SK-N-SH (cell line): Measurements from ENCODE around the gene P2RY12. TPM values are rescaled to one million over a fixed set of nuclear protein-coding genes. Genes with fewer than 3 reads are reported as not detected.

Source experiments
- CTCF ChIA-PET: fragments of 300-600, 350-600 bp; formaldehyde crosslinking; extraction: SDS; loops from one replicate; lab custom pipeline; 2021; lab: Yijun Ruan, JAX
- POLR2A ChIA-PET: fragments of 350-600 bp; sonication (Branson Sonifier 250); formaldehyde crosslinking; extraction: SDS; loops from one replicate; lab custom pipeline; 2020; ENCODE audit warnings: antibody characterized with exemption, inconsistent platforms; lab: Yijun Ruan, JAX
- DNase-seq: peaks from one replicate; pipeline ENCODE4 v3.0.0; 2012
- H2AFZ ChIP-seq: fragments of 200-600 bp; sonication (generic); 2 replicates; pipeline ENCODE4 v1.8.1; 2016; ENCODE audit warnings: antibody characterized with exemption, mild to moderate bottlenecking, low read depth
- H3F3A ChIP-seq: fragments of 200-600 bp; sonication (generic); replicated peaks from 2 replicates; pipeline ENCODE3; 2016; ENCODE audit warnings: antibody characterized with exemption, mild to moderate bottlenecking; ENCODE audit not compliant: insufficient read depth
- H3K27ac ChIP-seq, 2 experiments: fragments of 200-500 bp in 1 of 2; fragments of 200-600 bp in 1 of 2; sonication (Bioruptor generic) in 1 of 2; sonication (generic), shearing (Covaris generic) in 1 of 2; 2 replicates each; pipeline versions ENCODE4 v1.5.1 to v1.6.1; 2014 to 2016; ENCODE audit warnings: low read depth in 2 of 2, inconsistent platforms in 1 of 2, low read length in 1 of 2, mild to moderate bottlenecking in 1 of 2, mixed read lengths in 1 of 2
- H3K27me3 ChIP-seq: fragments of 200-600 bp; sonication (generic), shearing (Covaris generic); 2 replicates; pipeline ENCODE4 v1.6.1; 2016; ENCODE audit warnings: mixed run types; ENCODE audit not compliant: insufficient read depth
- H3K36me3 ChIP-seq, 2 experiments: fragments of 200-500 bp in 1 of 2; fragments of 200-600 bp in 1 of 2; sonication (Bioruptor generic) in 1 of 2; sonication (generic) in 1 of 2; replicated peaks in 1 of 2; 2 replicates each; pipeline versions ENCODE3 to v1.5.1; 2014 to 2016; ENCODE audit warnings: low read length in 1 of 2, mild to moderate bottlenecking in 1 of 2; ENCODE audit not compliant: insufficient read depth in 2 of 2, control insufficient read depth in 1 of 2
- H3K4me1 ChIP-seq, 2 experiments: fragments of 200-500 bp in 1 of 2; fragments of 200-600 bp in 1 of 2; sonication (Bioruptor generic) in 1 of 2; sonication (generic), shearing (Covaris generic) in 1 of 2; 2 replicates each; pipeline versions ENCODE4 v1.5.1 to v1.6.1; 2014 to 2016; ENCODE audit warnings: low read depth in 1 of 2, low read length in 1 of 2, mixed run types in 1 of 2; ENCODE audit not compliant: insufficient read depth in 2 of 2, control insufficient read depth in 1 of 2
- H3K4me2 ChIP-seq: fragments of 200-600 bp; sonication (generic), shearing (Covaris generic); 2 replicates; pipeline ENCODE4 v1.6.1; 2017; ENCODE audit warnings: mixed run types
- H3K4me3 ChIP-seq, 2 experiments: fragments of 200-500 bp in 1 of 2; fragments of 200-600 bp in 1 of 2; sonication (Bioruptor generic) in 1 of 2; sonication (generic), shearing (Covaris generic) in 1 of 2; 2 replicates each; pipeline versions ENCODE4 v1.5.1 to v1.8.1; 2014 to 2016; ENCODE audit warnings: low read depth in 2 of 2, inconsistent platforms in 1 of 2, low read length in 1 of 2, mild to moderate bottlenecking in 1 of 2, mixed read lengths in 1 of 2, moderate library complexity in 1 of 2
- H3K79me2 ChIP-seq: fragments of 200-600 bp; sonication (generic); 2 replicates; pipeline ENCODE4 v1.8.1; 2017; ENCODE audit warnings: mild to moderate bottlenecking; ENCODE audit not compliant: insufficient read depth
- H3K9ac ChIP-seq: fragments of 200-600 bp; sonication (generic); 2 replicates; pipeline ENCODE4 v1.6.1; 2017; ENCODE audit warnings: mixed run types
- H3K9me2 ChIP-seq: fragments of 200-600 bp; sonication (generic); 2 replicates; pipeline ENCODE4 v1.6.1; 2017; ENCODE audit warnings: mixed run types
- H3K9me3 ChIP-seq: fragments of 200-600 bp; sonication (generic); 2 replicates; pipeline ENCODE4 v1.6.1; 2017; ENCODE audit warnings: mixed run types, mild to moderate bottlenecking, moderate library complexity
- H4K20me1 ChIP-seq: fragments of 200-600 bp; sonication (generic); 2 replicates; pipeline ENCODE4 v1.6.1; 2017; ENCODE audit warnings: mild to moderate bottlenecking, mixed run types; ENCODE audit not compliant: insufficient read depth
- EZH2phosphoT487 ChIP-seq: fragments of 200-600 bp; sonication (generic); IDR thresholded peaks from 2 replicates; pipeline ENCODE4 v1.6.1; 2017; ENCODE audit warnings: low read depth, mixed run types, mild to moderate bottlenecking, antibody characterized with exemption, moderate library complexity, borderline replicate concordance
- FOSL2 ChIP-seq: IDR thresholded peaks from 2 replicates; pipeline ENCODE4 v1.4.0; 2012; ENCODE audit warnings: low read depth, mild to moderate bottlenecking, moderate library complexity, borderline replicate concordance
- FOXJ3 ChIP-seq: sonication (generic); formaldehyde crosslinking; IDR thresholded peaks from 2 replicates; pipeline ENCODE4 v1.5.1; 2020; ENCODE audit warnings: mild to moderate bottlenecking, missing genetic modification reagents
- MEF2A ChIP-seq: IDR thresholded peaks from 2 replicates; pipeline ENCODE4 v1.4.0; 2012; ENCODE audit warnings: low read depth, borderline replicate concordance
- NFIC ChIP-seq: IDR thresholded peaks from 2 replicates; pipeline ENCODE4 v1.4.0; 2012; ENCODE audit warnings: borderline replicate concordance
- NRF1 ChIP-seq: IDR thresholded peaks from 2 replicates; pipeline ENCODE4 v1.6.1; 2012; ENCODE audit warnings: low read depth, mild to moderate bottlenecking, low read length
- PBX3 ChIP-seq: IDR thresholded peaks from 2 replicates; pipeline ENCODE4; 2012
- RCOR1 ChIP-seq: fragments of 150-350 bp; IDR thresholded peaks from 2 replicates; pipeline ENCODE4 v1.6.1; 2017; ENCODE audit warnings: antibody characterized with exemption, low read length
- SIN3A ChIP-seq: IDR thresholded peaks from 2 replicates; pipeline ENCODE4 v1.6.1; 2012; ENCODE audit warnings: low read depth, mild to moderate bottlenecking, low read length, moderate library complexity, borderline replicate concordance
- TAF1 ChIP-seq: IDR thresholded peaks from 2 replicates; pipeline ENCODE4 v1.6.1; 2012; ENCODE audit warnings: low read depth, mild to moderate bottlenecking, low read length, moderate library complexity, borderline replicate concordance
- WGBS: methylation state at CpG from one replicate; pipeline ENCODE4 v1.1.6; 2017; ENCODE audit warnings: low lambda C conversion rate; 5-methylcytosine and 5-hydroxymethylcytosine counted together
- polyA plus RNA-seq, 3 experiments: library from polyadenylated mRNA; depleted of rRNA; stranded (reverse); fragments of >200 nt; gene quantifications; 2 replicates each; pipeline ENCODE4 v1.2.3, GENCODE V29; 2012
- TF ChIP-seq, protein P1 (sequence below): fragments of 150-350 bp; IDR thresholded peaks from 2 replicates; pipeline ENCODE4 v1.6.1; 2016; ENCODE audit warnings: mild to moderate bottlenecking, low read depth, low read length
- TF ChIP-seq, protein P2 (sequence below): IDR thresholded peaks from 2 replicates; pipeline ENCODE4 v1.4.0; 2012; ENCODE audit warnings: low read depth

Gene P2RY12
- polyA plus RNA-seq, 1 of the 3 experiments (the other 2 are of a cell fraction): not detected

DNA sequence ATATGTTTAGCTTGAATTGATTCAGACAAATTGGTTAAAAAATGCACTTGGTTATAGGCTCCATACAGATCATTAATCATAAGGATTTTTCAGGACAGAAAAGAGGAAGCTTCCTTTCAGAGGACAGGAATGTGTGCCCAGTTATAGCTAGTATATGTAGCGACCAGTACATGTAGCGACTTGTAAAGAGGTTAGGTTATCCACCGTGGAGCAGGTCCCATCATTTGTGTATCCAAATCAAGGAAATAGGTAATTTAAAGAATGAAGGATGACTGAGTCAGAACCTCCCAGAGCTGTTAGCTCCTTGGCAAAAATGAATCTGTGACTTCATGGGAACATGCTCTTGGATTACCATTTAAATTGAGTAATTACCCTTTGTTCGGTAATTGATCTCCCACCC, 15.8 kb upstream of the P2RY12 start (continued):
- TF ChIP-seq, protein P1, sequence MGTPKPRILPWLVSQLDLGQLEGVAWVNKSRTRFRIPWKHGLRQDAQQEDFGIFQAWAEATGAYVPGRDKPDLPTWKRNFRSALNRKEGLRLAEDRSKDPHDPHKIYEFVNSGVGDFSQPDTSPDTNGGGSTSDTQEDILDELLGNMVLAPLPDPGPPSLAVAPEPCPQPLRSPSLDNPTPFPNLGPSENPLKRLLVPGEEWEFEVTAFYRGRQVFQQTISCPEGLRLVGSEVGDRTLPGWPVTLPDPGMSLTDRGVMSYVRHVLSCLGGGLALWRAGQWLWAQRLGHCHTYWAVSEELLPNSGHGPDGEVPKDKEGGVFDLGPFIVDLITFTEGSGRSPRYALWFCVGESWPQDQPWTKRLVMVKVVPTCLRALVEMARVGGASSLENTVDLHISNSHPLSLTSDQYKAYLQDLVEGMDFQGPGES: no peak
- TF ChIP-seq FOXJ3: no peak
- no peak for TF ChIP-seq PBX3

DNA sequence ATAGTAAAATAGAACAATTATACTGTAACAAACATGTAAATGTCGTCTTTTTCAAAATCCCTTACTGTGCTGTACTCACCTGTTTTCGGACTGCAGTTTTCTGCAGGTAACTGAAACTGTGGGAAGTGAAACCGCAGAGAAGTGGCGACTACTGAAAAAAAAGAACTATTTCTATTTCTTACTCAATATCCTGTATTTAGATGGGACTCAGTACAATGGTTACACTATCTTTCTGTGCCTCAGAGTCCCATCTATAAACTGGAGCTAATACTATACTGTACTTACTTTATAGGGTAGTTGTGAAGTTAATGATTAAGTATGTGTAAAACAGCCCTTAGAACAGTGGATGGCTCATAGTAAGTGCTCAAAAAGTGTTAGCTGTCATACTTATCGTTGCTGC, 14.3 kb upstream of the P2RY12 start:
- Histone ChIP-seq H3K79me2 (no peaks in the 10 kb centered on the region), H3K9ac (no peak overlapping the region), H3F3A (no peaks in the 10 kb centered on the region), H3K27me3 (no peaks in the 10 kb centered on the region), H4K20me1 (no peaks in the 10 kb centered on the region), H3K4me3 (no peak overlapping the region), H3K27ac (no peak overlapping the region), H3K9me2 (no peaks in the 10 kb centered on the region), H3K4me1 (peaks cover 0 to 2% of the 10 kb centered on the region in 2 experiments; a peak in 2 of 4 replicates), H3K36me3 (no peaks in the 10 kb centered on the region), H2AFZ (no peak overlapping the region), H3K4me2 (no peak overlapping the region), H3K9me3 (no peaks in the 10 kb centered on the region)
- POLR2A ChIA-PET: no interaction called here
- no peak for DNase-seq
- CTCF ChIA-PET: interaction anchor here (1.4 kb wide), 1 partner anchor 41 kb away, joined by 3 read pairs; no protein-coding TSS in a partner anchor
- TF ChIP-seq, protein P1: no peak
- no peak for TF ChIP-seq NRF1
- no peak for TF ChIP-seq MEF2A
- no peak for TF ChIP-seq TAF1
- TF ChIP-seq EZH2phosphoT487: no peak
- TF ChIP-seq NFIC: no peak
- TF ChIP-seq RCOR1: no peak
- TF ChIP-seq, protein P2, sequence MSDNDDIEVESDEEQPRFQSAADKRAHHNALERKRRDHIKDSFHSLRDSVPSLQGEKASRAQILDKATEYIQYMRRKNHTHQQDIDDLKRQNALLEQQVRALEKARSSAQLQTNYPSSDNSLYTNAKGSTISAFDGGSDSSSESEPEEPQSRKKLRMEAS: no peak
- TF ChIP-seq FOXJ3: no peak
- WGBS: 59% methylated on average over 5 of the region's 5 CpGs

- Histone ChIP-seq H3K36me3 (no peaks in the 10 kb centered on the region), H3F3A (no peaks in the 10 kb centered on the region), H4K20me1 (no peaks in the 10 kb centered on the region), H3K4me3 (no peak overlapping the region), H3K9me3 (no peaks in the 10 kb centered on the region), H3K9ac (no peak overlapping the region), H3K79me2 (no peaks in the 10 kb centered on the region), H3K27ac (no peak overlapping the region)
- TF ChIP-seq FOSL2 (peak; percentile 18; the same call in 1 of the 2 replicates), RCOR1 (no peak), SIN3A (no peak)
- TF ChIP-seq, all 33 proteins: peak for 1
- no peak for DNase-seq
- Histone ChIP-seq H3K9me2 (no peaks in the 10 kb centered on the region), H3K4me2 (no peak overlapping the region), H3K4me1 (no peaks in the 10 kb centered on the region), H3K27me3 (no peaks in the 10 kb centered on the region), H2AFZ (no peak overlapping the region)
- ChIA-PET POLR2A (no interaction called here), CTCF (interaction anchor here (1.3 kb wide), 1 partner anchor 11 kb away, joined by 4 read pairs; the partner anchor contains the start of gene P2RY12)
- 62% methylated on average over 3 of the region's 3 CpGs for WGBS
Measured at GRCh38 chr3:151395806-151396205, 11.3 kb upstream of the P2RY12 start.
